ACC112 (cell line): ENCODE data around the gene KIF25.

ENCODE experiments used
- H2AFZ ChIP-seq: fragments of 200-600 bp; sonication (generic); one replicate; pipeline ENCODE4 v1.6.0; 2017; ENCODE audit warnings: antibody characterized with exemption, low read length; ENCODE audit not compliant: unreplicated experiment
- H3K27ac ChIP-seq: fragments of 200-600 bp; sonication (generic); 2 replicates; pipeline ENCODE4 v1.5.1; 2014; ENCODE audit warnings: low read depth, mild to moderate bottlenecking, antibody characterized with exemption, low read length, moderate library complexity
- H3K27me3 ChIP-seq: fragments of 200-600 bp; sonication (generic); 2 replicates; pipeline ENCODE4 v1.6.1; 2014; ENCODE audit warnings: mild to moderate bottlenecking, antibody characterized with exemption, low read length, moderate library complexity, mixed read lengths; ENCODE audit not compliant: insufficient read depth
- H3K36me3 ChIP-seq: fragments of 200-600 bp; sonication (generic); 2 replicates; pipeline ENCODE4 v1.6.1; 2016; ENCODE audit warnings: mild to moderate bottlenecking, antibody characterized with exemption, low read length, moderate library complexity, mixed read lengths; ENCODE audit not compliant: insufficient read depth
- H3K4me1 ChIP-seq: fragments of 200-600 bp; sonication (generic); one replicate; pipeline ENCODE4 v1.6.1; 2016; ENCODE audit warnings: low read length, mixed read lengths; ENCODE audit not compliant: insufficient read depth, unreplicated experiment, control insufficient read depth
- H3K4me3 ChIP-seq: fragments of 200-600 bp; sonication (generic); 2 replicates; pipeline ENCODE4 v1.5.1; 2014; ENCODE audit warnings: mild to moderate bottlenecking, low read depth, low read length
- H3K79me2 ChIP-seq: fragments of 200-600 bp; sonication (generic); one replicate; pipeline ENCODE4 v1.6.0; 2016; ENCODE audit warnings: low read length; ENCODE audit not compliant: control insufficient read depth, unreplicated experiment, insufficient read depth

KIF25 gene

DNA sequence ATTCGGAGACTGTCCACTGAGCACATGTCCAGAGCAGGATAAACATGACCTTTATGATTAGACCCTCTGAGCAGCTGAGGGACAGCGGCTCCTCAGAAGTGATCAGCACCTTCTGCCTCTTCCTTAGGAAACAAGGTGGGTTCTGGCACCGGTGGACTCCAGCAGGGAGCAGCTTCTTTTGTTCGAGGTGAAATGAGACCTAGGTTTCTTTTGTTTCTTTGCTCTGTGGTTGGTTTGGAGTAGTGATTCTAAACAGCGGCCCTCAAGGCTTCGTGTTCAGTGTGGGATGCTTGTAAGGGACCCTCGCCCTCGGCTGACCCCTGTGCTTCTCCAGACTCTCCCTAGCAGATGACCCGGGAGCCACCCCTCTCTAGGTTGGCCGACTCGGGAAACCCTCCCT is 96.2 kb downstream of the KIF25 start:
- Histone ChIP-seq H3K36me3 (no peaks in the 10 kb centered on the region), H3K79me2 (no peaks in the 10 kb centered on the region), H3K4me3 (no peak overlapping the region), H3K27me3 (no peaks in the 10 kb centered on the region; the same call in 1 of the 2 replicates), H2AFZ (no peak overlapping the region), H3K4me1 (no peaks in the 10 kb centered on the region), H3K27ac (no peak overlapping the region)
